Nephron progenitor cell (in vitro differentiated cells): ENCODE results near the gene IPCEF1.

Experiments
- DNase-seq: peaks from one replicate; pipeline ENCODE4 v3.0.0; 2021
- H3K27ac Mint-ChIP-seq: 2 replicates; pipeline ENCODE4 v1.8.0; 2021; ENCODE audit warnings: mild to moderate bottlenecking, moderate library complexity, mixed read lengths
- H3K27me3 Mint-ChIP-seq: 2 replicates; pipeline ENCODE4 v1.8.0; 2021; ENCODE audit warnings: mild to moderate bottlenecking, low read depth, mixed read lengths; ENCODE audit not compliant: poor library complexity
- H3K36me3 Mint-ChIP-seq: 2 replicates; pipeline ENCODE4 v1.8.0; 2021; ENCODE audit warnings: low read depth, mixed read lengths
- H3K4me1 Mint-ChIP-seq: 2 replicates; pipeline ENCODE4 v1.8.0; 2021; ENCODE audit warnings: mixed read lengths
- H3K4me3 Mint-ChIP-seq: 2 replicates; pipeline ENCODE4 v1.8.0; 2021; ENCODE audit warnings: mild to moderate bottlenecking, moderate library complexity, mixed read lengths
- H3K9me3 Mint-ChIP-seq: 2 replicates; pipeline ENCODE4 v1.8.0; 2021; ENCODE audit warnings: mild to moderate bottlenecking, moderate library complexity, mixed read lengths
- TF ChIP-seq, protein P1 (sequence below): fragments of 200-600 bp; sonication (generic); IDR thresholded peaks from 2 replicates; pipeline ENCODE4 v1.5.0; 2021; ENCODE audit warnings: antibody characterized with exemption

Gene IPCEF1

DNA sequence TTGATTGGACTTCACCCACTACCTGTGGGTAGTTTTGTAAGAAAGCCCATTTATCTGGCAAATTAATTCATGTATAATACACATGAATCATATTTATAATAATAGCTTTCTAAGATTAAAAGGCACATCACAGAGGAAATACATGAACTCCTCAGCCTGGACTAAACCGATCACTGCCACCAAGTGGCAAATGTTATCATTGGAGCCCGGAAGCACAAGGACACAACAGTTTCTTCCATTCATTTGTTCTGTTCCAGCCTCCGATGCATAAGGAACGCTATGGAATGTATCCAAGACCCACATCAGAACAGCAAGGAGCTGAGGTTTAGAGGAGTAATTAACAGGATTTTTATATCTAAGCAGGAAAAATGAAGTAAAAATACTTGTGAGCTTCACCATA, 13.9 kb upstream of the IPCEF1 start:
- peaks cover 3% of the 10 kb centered on the region for H3K36me3 Mint-ChIP-seq
- H3K4me1 Mint-ChIP-seq = peaks cover 15% of the 10 kb centered on the region
- TF ChIP-seq, protein P1, sequence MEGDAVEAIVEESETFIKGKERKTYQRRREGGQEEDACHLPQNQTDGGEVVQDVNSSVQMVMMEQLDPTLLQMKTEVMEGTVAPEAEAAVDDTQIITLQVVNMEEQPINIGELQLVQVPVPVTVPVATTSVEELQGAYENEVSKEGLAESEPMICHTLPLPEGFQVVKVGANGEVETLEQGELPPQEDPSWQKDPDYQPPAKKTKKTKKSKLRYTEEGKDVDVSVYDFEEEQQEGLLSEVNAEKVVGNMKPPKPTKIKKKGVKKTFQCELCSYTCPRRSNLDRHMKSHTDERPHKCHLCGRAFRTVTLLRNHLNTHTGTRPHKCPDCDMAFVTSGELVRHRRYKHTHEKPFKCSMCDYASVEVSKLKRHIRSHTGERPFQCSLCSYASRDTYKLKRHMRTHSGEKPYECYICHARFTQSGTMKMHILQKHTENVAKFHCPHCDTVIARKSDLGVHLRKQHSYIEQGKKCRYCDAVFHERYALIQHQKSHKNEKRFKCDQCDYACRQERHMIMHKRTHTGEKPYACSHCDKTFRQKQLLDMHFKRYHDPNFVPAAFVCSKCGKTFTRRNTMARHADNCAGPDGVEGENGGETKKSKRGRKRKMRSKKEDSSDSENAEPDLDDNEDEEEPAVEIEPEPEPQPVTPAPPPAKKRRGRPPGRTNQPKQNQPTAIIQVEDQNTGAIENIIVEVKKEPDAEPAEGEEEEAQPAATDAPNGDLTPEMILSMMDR = no peak
- no peak overlapping the region for H3K27ac Mint-ChIP-seq
- no peak for DNase-seq
- peaks cover 3% of the 10 kb centered on the region for H3K9me3 Mint-ChIP-seq
- no peaks in the 10 kb centered on the region for H3K27me3 Mint-ChIP-seq
- H3K4me3 Mint-ChIP-seq = no peak overlapping the region

DNA sequence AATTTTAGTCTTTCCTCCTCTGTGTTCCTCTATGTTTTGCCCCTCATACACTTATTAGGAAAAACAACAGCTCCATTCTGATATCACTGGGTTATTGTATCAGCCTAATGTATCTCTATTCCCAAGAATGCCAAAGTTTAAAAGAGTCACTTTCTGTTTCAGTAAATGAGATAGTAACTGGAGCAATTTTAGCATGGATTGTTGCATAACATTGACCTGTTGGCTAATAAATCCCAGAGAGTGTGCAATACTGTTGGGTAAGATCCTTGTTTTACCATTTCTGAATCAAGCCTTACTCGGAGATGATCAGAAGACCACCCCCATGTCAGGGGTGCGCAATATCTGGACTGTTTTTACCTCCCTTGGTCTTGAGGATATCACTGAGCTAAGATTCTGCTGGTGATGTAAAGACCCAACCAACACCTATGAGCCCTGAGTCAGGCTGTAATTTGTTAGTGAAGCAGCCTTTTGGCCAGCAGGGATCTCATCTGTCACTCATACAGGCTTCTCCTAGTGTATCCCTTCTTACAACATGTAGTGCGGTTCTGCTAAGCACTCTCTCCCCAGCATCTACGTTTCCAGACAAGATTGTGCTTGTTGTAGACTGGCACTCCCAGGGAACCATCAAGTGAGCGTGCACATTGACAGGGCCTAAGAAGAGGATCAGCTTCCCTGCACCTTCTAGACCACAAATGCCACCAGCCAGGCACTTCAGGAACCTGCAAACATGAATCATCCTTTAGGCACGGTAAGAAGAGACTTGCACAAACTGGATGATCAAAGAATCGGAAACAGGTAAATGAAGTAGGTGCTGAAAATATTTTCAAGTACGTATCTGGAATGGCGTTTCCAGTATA, 11.5 kb upstream of the IPCEF1 start:
- Mint-ChIP-seq H3K9me3 (peaks cover 4% of the 10 kb centered on the region), H3K4me1 (peaks cover 15% of the 10 kb centered on the region), H3K4me3 (no peak overlapping the region), H3K36me3 (peaks cover 4% of the 10 kb centered on the region), H3K27ac (no peak overlapping the region), H3K27me3 (no peaks in the 10 kb centered on the region)
- TF ChIP-seq, protein P1 = no peak
- DNase-seq = no peak

DNA sequence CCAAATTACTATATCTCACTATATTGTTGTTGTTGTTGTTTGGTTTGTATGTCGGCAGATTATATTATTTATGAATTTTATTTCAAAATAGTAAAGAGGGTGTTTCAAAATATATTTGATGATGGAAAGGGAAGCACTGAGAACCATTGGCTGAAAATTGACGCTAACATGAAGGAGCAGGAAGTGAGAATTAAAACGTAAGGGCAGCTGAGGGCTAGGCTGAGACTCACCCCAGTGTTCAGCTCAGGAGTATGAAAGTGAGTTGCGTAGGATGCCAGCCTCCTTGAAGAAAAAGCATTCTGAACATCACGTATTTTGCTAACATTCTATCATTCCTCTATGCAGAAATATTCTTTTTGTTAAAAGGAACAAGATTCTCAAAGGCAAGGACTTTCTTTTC, 10.7 kb upstream of the IPCEF1 start:
- no peaks in the 10 kb centered on the region for H3K27me3 Mint-ChIP-seq
- no peak overlapping the region for H3K4me3 Mint-ChIP-seq
- DNase-seq = no peak
- H3K27ac Mint-ChIP-seq = no peak overlapping the region
- TF ChIP-seq, protein P1 = no peak
- peaks cover 4% of the 10 kb centered on the region for H3K9me3 Mint-ChIP-seq
- peaks cover 14% of the 10 kb centered on the region for H3K4me1 Mint-ChIP-seq
- peaks cover 4% of the 10 kb centered on the region for H3K36me3 Mint-ChIP-seq

DNA sequence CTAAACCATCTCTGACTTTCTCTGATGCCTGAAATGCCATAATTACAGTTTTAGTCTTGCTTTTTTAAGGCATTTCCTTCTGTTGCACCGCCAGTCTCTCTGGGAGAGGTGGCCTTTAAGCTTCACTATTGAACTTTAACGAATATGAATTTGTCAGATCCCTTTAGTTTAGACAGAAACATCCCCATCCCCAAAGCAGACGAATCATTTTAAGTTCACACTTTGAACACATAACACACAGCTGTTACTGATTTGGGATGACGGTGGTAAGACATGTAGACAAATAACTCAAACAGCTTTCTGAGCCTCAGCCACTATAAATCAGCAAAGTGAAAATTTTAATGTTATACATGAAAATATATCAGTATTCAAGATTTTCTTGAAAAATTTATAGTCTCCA, 7.2 kb upstream of the IPCEF1 start:
- TF ChIP-seq, protein P1 = no peak
- no peak for DNase-seq
- Mint-ChIP-seq H3K27me3 (no peaks in the 10 kb centered on the region), H3K4me1 (peaks cover 20% of the 10 kb centered on the region), H3K4me3 (no peak overlapping the region), H3K36me3 (peaks cover 10% of the 10 kb centered on the region), H3K9me3 (peaks cover 13% of the 10 kb centered on the region), H3K27ac (no peak overlapping the region)

DNA sequence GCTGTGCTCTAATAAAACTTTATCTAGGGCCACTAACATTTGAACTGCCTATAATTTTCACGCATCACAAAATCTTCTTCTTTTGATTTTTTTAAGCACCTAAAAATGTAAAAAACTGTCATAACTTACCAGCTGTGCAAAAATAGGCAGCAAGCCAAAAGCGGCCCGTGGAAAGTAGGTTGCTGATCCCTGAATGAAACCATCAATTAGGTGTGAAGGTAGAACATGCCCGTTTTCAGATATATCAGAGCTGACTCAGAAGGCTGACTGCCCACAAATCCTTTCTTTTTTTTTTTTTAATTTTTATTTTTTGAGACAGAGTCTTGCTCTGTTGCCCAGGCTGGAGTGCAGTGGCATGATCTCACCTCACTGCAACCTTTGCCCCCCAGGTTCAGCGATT, 4.9 kb upstream of the IPCEF1 start:
- Mint-ChIP-seq H3K36me3 (peaks cover 10% of the 10 kb centered on the region), H3K27ac (no peak overlapping the region), H3K9me3 (peaks cover 13% of the 10 kb centered on the region), H3K4me1 (peaks cover 25% of the 10 kb centered on the region), H3K4me3 (no peak overlapping the region), H3K27me3 (no peaks in the 10 kb centered on the region)
- TF ChIP-seq, protein P1 = no peak
- no peak for DNase-seq

DNA sequence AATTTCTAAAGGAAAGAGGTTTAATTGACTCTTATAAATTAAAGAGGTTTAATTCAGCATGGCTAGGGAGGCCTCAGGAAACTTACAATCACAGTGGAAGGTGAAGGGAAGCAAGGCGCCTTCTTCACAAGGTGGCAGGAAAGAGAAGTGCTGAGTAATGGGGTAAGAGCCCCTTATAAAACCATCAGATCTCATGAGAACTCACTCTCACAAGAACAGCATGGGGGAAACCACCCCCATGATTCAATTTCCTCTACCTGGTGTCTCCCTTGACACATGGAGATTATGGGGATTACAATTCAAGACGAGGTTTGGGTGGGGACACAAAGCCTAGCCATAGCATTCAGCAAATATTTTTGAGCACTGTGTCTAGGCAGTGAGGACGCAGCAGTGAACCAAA, 3.9 kb upstream of the IPCEF1 start:
- Mint-ChIP-seq H3K4me3 (no peak overlapping the region), H3K9me3 (peaks cover 9% of the 10 kb centered on the region), H3K4me1 (peaks cover 25% of the 10 kb centered on the region), H3K27ac (peak overlapping the region; percentile 90), H3K36me3 (peaks cover 6% of the 10 kb centered on the region), H3K27me3 (no peaks in the 10 kb centered on the region)
- TF ChIP-seq, protein P1 = no peak
- no peak for DNase-seq
